MCF 10A (cell line): ENCODE results near the gene PAMR1. TPM values are rescaled to one million over a fixed set of nuclear protein-coding genes. Genes with fewer than 3 reads are reported as not detected.

Source experiments
- BruUV-seq: library from RNA; stranded (reverse); fragments of 400-500 nt; replicated peaks from 2 replicates; lab custom pipeline; 2021; lab: Mats Ljungman, UMichigan
- CTCF ChIA-PET: fragments of 300-600 bp; sonication (Branson Sonifier 250); formaldehyde crosslinking; extraction: SDS; loops from one replicate; lab custom pipeline; 2021; ENCODE audit warnings: antibody characterized with exemption, inconsistent platforms; lab: Yijun Ruan, JAX
- POLR2A ChIA-PET: fragments of 300-600, 350-650 bp; sonication (Branson Sonifier 250); formaldehyde crosslinking; extraction: SDS; loops from one replicate; lab custom pipeline; 2020; ENCODE audit warnings: antibody characterized with exemption, inconsistent platforms; lab: Yijun Ruan, JAX
- DNase-seq: peaks from one replicate; pipeline ENCODE4 v3.0.0-alpha.2; 2018; ENCODE audit not compliant: unreplicated experiment
- H3K27ac Mint-ChIP-seq: one replicate; pipeline ENCODE4 v1.8.0; 2022; ENCODE audit warnings: mild to moderate bottlenecking, low read depth, mixed read lengths; ENCODE audit not compliant: unreplicated experiment
- H3K27me3 Mint-ChIP-seq: one replicate; pipeline ENCODE4 v1.8.0; 2022; ENCODE audit warnings: mixed read lengths; ENCODE audit not compliant: insufficient read depth, unreplicated experiment
- H3K36me3 Mint-ChIP-seq: one replicate; pipeline ENCODE4 v1.8.0; 2022; ENCODE audit warnings: mild to moderate bottlenecking, moderate library complexity, mixed read lengths; ENCODE audit not compliant: insufficient read depth, unreplicated experiment
- H3K4me1 Mint-ChIP-seq: one replicate; pipeline ENCODE4 v1.8.0; 2022; ENCODE audit warnings: mixed read lengths; ENCODE audit not compliant: insufficient read depth, unreplicated experiment
- H3K4me3 Mint-ChIP-seq: one replicate; pipeline ENCODE4 v1.8.0; 2022; ENCODE audit warnings: mild to moderate bottlenecking, moderate library complexity, mixed read lengths; ENCODE audit not compliant: unreplicated experiment
- H3K9me3 Mint-ChIP-seq: one replicate; pipeline ENCODE4 v1.8.0; 2022; ENCODE audit warnings: mixed read lengths; ENCODE audit not compliant: unreplicated experiment
- CTCF ChIP-seq: fragments of 200-600 bp; IDR thresholded peaks from one replicate; pipeline ENCODE4 v1.8.0; 2022; ENCODE audit warnings: antibody characterized with exemption, mild to moderate bottlenecking; ENCODE audit not compliant: unreplicated experiment
- intact Hi-C: fragments of 100-400 bp; cut with micrococcal nuclease; formaldehyde crosslinking; loops from 2 replicates; pipeline ENCODE4 v1.14.1; 2022
- total RNA-seq: library from RNA; stranded (reverse); gene quantifications from 2 replicates; pipeline ENCODE4 v1.2.3, GENCODE V29; 2022

The PAMR1 gene
- total RNA-seq, 1 experiment from 2014 or later, result 0.51 TPM

- ChIA-PET CTCF (interaction anchor here (0.6 to 1.7 kb wide), 7 partner anchors 9 to 1194 kb away, joined by 3 to 5 read pairs (median 3); no protein-coding TSS in a partner anchor), POLR2A (no interaction called here)
- DNase-seq, result no peak
- H3K9me3 Mint-ChIP-seq, result no peaks in the 10 kb centered on the region
- BruUV-seq, result no TSS peak
- H3K27ac Mint-ChIP-seq, result no peak overlapping the region
- H3K4me1 Mint-ChIP-seq, result no peaks in the 10 kb centered on the region
- intact Hi-C loops, result no loop called here
- H3K4me3 Mint-ChIP-seq, result no peak overlapping the region
- H3K36me3 Mint-ChIP-seq, result no peaks in the 10 kb centered on the region
- TF ChIP-seq CTCF, result no peak
- H3K27me3 Mint-ChIP-seq, result peaks cover 38% of the 10 kb centered on the region
Measured at GRCh38 chr11:35454362-35454761, 71.1 kb downstream of the PAMR1 start.

- no peak for TF ChIP-seq CTCF
- Mint-ChIP-seq H3K36me3 (no peaks in the 10 kb centered on the region), H3K27ac (no peak overlapping the region), H3K4me1 (no peaks in the 10 kb centered on the region), H3K4me3 (no peak overlapping the region), H3K27me3 (peaks cover 82% of the 10 kb centered on the region), H3K9me3 (no peaks in the 10 kb centered on the region)
- ChIA-PET POLR2A (interaction anchor here (1.0 kb wide), 1 partner anchor 44 kb away, joined by 3 read pairs; no protein-coding TSS in a partner anchor), CTCF (interaction anchor here (0.6 to 0.7 kb wide), 4 partner anchors 120 to 803 kb away, joined by 3 to 4 read pairs (median 3); no protein-coding TSS in a partner anchor)
- DNase-seq, result no peak
- intact Hi-C loops, result no loop called here
- no TSS peak for BruUV-seq
Measured at GRCh38 chr11:35436581-35437250, 88.7 kb downstream of the PAMR1 start.

- no peaks in the 10 kb centered on the region for H3K4me1 Mint-ChIP-seq
- peaks cover 83% of the 10 kb centered on the region for H3K27me3 Mint-ChIP-seq
- H3K9me3 Mint-ChIP-seq, result peaks cover 5% of the 10 kb centered on the region
- no peak for TF ChIP-seq CTCF
- no peaks in the 10 kb centered on the region for H3K36me3 Mint-ChIP-seq
- CTCF ChIA-PET, result no interaction called here
- H3K4me3 Mint-ChIP-seq, result no peak overlapping the region
- no peak overlapping the region for H3K27ac Mint-ChIP-seq
- DNase-seq, result no peak
- POLR2A ChIA-PET, result no interaction called here
- intact Hi-C loops, result no loop called here
- no TSS peak for BruUV-seq
Measured at GRCh38 chr11:35433588-35433987, 91.8 kb downstream of the PAMR1 start.

GRCh38 chr11:35432464-35432863, 93.0 kb downstream of the PAMR1 start:
- peaks cover 2% of the 10 kb centered on the region for H3K4me1 Mint-ChIP-seq
- intact Hi-C loops, result no loop called here
- ChIA-PET CTCF (interaction anchor here (0.5 to 0.6 kb wide), 2 partner anchors 45 to 366 kb away, joined by 3 to 5 read pairs; no protein-coding TSS in a partner anchor), POLR2A (no interaction called here)
- peaks cover 77% of the 10 kb centered on the region for H3K27me3 Mint-ChIP-seq
- DNase-seq, result no peak
- H3K4me3 Mint-ChIP-seq, result no peak overlapping the region
- H3K27ac Mint-ChIP-seq, result no peak overlapping the region
- H3K36me3 Mint-ChIP-seq, result no peaks in the 10 kb centered on the region
- no peak for TF ChIP-seq CTCF
- BruUV-seq, result no TSS peak
- H3K9me3 Mint-ChIP-seq, result peaks cover 5% of the 10 kb centered on the region
